Measurements from ENCODE around the gene TP63. TPM values are rescaled to one million over a fixed set of nuclear protein-coding genes. Genes with fewer than 3 reads are reported as not detected.

Gene TP63
- total and polyA plus RNA-seq, 2 experiments from 2014 or later: not detected

- H3K4me3 Mint-ChIP-seq: no peak overlapping the region
- Histone ChIP-seq H3K36me3 (ENCODE audit: insufficient read depth) (no peaks in the 10 kb centered on the region), H3K9me2 (ENCODE audit: insufficient read depth) (no peaks in the 10 kb centered on the region), H3K4me3 (no peak overlapping the region), H3K4me2 (no peak overlapping the region), H4K20me1 (replicated peaks; ENCODE audit: insufficient read depth) (no peaks in the 10 kb centered on the region), H3K4me1 (ENCODE audit: insufficient read depth) (no peaks in the 10 kb centered on the region), H3K79me2 (replicated peaks; ENCODE audit: insufficient read depth) (no peaks in the 10 kb centered on the region), H3F3A (replicated peaks; ENCODE audit: low read depth) (no peaks in the 10 kb centered on the region), H2AFZ (no peak overlapping the region), H3K27ac (ENCODE audit: low read depth) (no peak overlapping the region), H3K27me3 (ENCODE audit: insufficient read depth) (peaks cover 48% of the 10 kb centered on the region)
- no peaks in the 10 kb centered on the region for H3K36me3 Mint-ChIP-seq (ENCODE audit: low read depth)
- 0 out of 3 replicates have a peak, but pooled peaks cover 3% of the 10 kb centered on the region for H3K4me1 Mint-ChIP-seq
- H3K27me3 Mint-ChIP-seq (ENCODE audit: insufficient read depth, low read depth, poor library complexity): peaks cover 9% of the 10 kb centered on the region
- TF ChIP-seq ETS1 (IDR thresholded peaks at IDR 0.05) (no peak), POLR2AphosphoS5 (IDR thresholded peaks at IDR 0.05; ENCODE audit: low read depth) (no peak), REST (IDR thresholded peaks at IDR 0.05; ENCODE audit: unreplicated experiment) (no peak), NANOG (IDR thresholded peaks at IDR 0.05; ENCODE audit: borderline replicate concordance) (no peak), EZH2phosphoT487 (IDR thresholded peaks at IDR 0.05; ENCODE audit: unreplicated experiment) (no peak), ZNF331 (CRISPR knock-in tag; IDR thresholded peaks at IDR 0.05; ENCODE audit: low read depth) (no peak), JUNB (IDR thresholded peaks at IDR 0.05; ENCODE audit: unreplicated experiment) (no peak), CTCF (conservative IDR thresholded peaks at IDR 0.05; ENCODE audit: low read depth in 2 of 2) (no peak), CREB1 (CRISPR knock-in tag; IDR thresholded peaks at IDR 0.05; ENCODE audit: low read depth) (no peak), EZH2 (IDR thresholded peaks at IDR 0.05; ENCODE audit: low read depth, unreplicated experiment) (no peak), ZNF462 (CRISPR knock-in tag; IDR thresholded peaks at IDR 0.05) (no peak), ZNF114 (CRISPR knock-in tag; IDR thresholded peaks at IDR 0.05) (no peak), STAT1 (IDR thresholded peaks at IDR 0.05; ENCODE audit: unreplicated experiment) (no peak)
- no peak overlapping the region for H3K27ac Mint-ChIP-seq
- no peak for DNase-seq (ENCODE audit: low spot score)
- H3K9me3 Mint-ChIP-seq: no peaks in the 10 kb centered on the region
- no peak for ATAC-seq
Observed at GRCh38 chr3:189799366-189799765, 168.2 kb downstream of the TP63 start.

Data from GM23338 (cell line).